GM13977 (cell line): ENCODE results near the gene STH.

ENCODE experiments used
- DNase-seq: peaks from one replicate; pipeline ENCODE4 v3.0.0; 2012; ENCODE audit warnings: low spot score
- in situ Hi-C: fragments of 300-500 bp; cut with MboI; formaldehyde crosslinking; loops from one replicate; pipeline ENCODE4 v1.12.0; 2022; ENCODE audit warnings: low sequenced_read_pairs, low pct_unique_long_range_greater_than_20kb, mixed read lengths, inconsistent platforms; ENCODE audit not compliant: unreplicated experiment
- TF ChIP-seq, protein P1 (sequence below): IDR thresholded peaks from 2 replicates; pipeline ENCODE4 v1.5.1; 2012; ENCODE audit warnings: mild to moderate bottlenecking, control low read depth; ENCODE audit not compliant: insufficient read depth; ENCODE audit errors: extremely low read depth, missing control alignments

STH gene

GRCh38 chr17:45971698-45972141 is 27.3 kb upstream of the STH start:
- TF ChIP-seq, protein P1, sequence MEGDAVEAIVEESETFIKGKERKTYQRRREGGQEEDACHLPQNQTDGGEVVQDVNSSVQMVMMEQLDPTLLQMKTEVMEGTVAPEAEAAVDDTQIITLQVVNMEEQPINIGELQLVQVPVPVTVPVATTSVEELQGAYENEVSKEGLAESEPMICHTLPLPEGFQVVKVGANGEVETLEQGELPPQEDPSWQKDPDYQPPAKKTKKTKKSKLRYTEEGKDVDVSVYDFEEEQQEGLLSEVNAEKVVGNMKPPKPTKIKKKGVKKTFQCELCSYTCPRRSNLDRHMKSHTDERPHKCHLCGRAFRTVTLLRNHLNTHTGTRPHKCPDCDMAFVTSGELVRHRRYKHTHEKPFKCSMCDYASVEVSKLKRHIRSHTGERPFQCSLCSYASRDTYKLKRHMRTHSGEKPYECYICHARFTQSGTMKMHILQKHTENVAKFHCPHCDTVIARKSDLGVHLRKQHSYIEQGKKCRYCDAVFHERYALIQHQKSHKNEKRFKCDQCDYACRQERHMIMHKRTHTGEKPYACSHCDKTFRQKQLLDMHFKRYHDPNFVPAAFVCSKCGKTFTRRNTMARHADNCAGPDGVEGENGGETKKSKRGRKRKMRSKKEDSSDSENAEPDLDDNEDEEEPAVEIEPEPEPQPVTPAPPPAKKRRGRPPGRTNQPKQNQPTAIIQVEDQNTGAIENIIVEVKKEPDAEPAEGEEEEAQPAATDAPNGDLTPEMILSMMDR: peak; percentile 9
- no peak for DNase-seq
- in situ Hi-C loops: no loop called here

DNA sequence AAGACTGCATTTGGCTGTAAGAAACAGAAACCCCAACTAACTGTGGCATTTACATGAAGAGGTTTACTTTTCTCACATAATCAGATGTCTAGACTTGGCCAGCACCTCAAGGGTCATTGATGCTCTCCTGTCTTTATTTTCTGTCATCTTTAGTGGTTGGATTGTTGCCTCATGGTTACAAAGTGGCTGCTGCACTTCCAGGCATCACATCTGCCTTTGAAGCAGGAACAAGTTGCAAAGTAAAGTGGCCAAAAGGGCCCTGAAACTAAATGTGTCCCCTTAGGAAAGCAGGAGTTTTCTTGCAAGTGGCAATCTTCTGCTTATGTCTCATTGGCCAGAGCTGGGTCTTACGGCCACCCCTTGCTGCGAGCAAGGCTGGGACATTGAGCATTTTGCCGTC is 26.5 kb upstream of the STH start:
- DNase-seq: no peak
- TF ChIP-seq, protein P1: no peak
- in situ Hi-C loops: no loop called here

- in situ Hi-C loops: no loop called here
- DNase-seq: no peak
- TF ChIP-seq, protein P1: no peak
Measured at GRCh38 chr17:45973099-45973780, 25.8 kb upstream of the STH start.

DNA sequence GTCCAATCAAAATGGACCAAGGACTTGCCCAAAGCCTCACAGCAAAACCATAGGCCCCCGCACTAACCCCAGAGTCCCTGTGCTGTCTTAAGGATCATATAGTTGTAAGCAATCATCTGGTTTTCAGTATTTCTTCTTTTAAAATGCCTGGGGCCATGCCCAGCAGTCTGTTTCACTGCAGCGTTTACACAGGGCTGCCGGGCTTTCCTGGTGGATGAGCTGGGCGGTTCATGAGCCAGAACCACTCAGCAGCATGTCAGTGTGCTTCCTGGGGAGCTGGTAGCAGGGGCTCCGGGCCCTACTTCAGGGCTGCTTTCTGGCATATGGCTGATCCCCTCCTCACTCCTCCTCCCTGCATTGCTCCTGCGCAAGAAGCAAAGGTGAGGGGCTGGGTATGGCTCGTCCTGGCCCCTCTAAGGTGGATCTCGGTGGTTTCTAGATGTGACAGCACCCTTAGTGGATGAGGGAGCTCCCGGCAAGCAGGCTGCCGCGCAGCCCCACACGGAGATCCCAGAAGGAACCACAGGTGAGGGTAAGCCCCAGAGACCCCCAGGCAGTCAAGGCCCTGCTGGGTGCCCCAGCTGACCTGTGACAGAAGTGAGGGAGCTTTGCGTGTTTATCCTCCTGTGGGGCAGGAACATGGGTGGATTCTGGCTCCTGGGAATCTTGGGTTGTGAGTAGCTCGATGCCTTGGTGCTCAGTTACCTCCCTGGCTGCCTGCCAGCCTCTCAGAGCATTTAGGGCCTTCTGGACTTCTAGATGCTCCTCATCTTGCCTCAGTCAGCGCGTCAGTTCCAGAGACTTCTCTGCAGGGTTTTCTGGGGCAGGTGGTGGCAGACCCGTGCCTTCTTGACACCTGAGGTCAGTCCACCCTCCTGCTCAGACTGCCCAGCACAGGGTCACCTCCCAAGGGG is 24.8 kb upstream of the STH start:
- DNase-seq: no peak
- TF ChIP-seq, protein P1: no peak
- in situ Hi-C loops: no loop called here

GRCh38 chr17:45974916-45975630 is 24.0 kb upstream of the STH start:
- DNase-seq: no peak
- TF ChIP-seq, protein P1: no peak
- in situ Hi-C loops: no loop called here

DNA sequence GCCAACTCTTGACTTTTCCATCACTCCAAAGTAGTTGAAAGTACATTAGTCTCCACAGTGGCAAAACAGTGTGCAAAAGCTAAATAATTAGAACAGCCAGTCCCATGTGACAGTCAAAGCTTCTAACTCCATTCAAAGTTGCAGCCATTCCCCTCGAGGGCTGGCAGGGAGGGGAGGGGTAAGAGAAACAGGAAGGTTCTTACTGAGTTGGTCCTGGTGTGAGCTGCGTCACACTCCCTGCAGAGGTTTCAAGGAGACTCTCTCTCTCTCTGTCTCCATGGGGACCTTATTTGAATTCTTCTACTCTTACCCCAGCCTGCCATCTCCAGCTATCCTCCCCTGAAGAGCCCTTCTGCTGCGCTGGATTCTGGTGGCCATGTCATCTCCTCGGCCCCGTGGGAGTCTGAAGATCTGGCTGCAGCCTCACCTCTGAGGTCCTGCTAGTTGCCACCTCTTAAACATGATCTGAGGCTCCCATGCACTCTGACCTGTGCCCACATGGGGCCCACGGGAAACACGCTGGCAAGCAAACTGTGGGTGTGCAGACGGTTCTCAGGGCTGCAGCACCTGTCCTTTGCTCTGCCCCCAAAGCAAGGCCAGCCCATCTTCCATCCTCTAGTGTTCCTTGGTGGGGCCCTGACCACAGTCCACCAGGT is 23.3 kb upstream of the STH start:
- no peak for DNase-seq
- in situ Hi-C loops: no loop called here
- TF ChIP-seq, protein P1: no peak
